Thyroid gland (tissue), 4 donors: ENCODE results near the gene NALCN.

Experiments used
- POLR2A ChIP-seq, 2 donors: fragments of 450-650 bp; IDR thresholded peaks; one replicate each; pipeline ENCODE4 v1.6.1; 2017; ENCODE audit warnings: antibody characterized with exemption in 2 of 2, mild to moderate bottlenecking in 2 of 2, moderate library complexity in 1 of 2
- TF ChIP-seq, protein P1 (sequence below), 6 experiments: fragments of 200-600 bp in 3 of 6; fragments of 450-650 bp in 3 of 6; sonication (generic) in 3 of 6; IDR thresholded peaks; one replicate each; pipeline ENCODE4 v1.5.1; 2016 to 2019; ENCODE audit warnings: antibody characterized with exemption in 6 of 6, mild to moderate bottlenecking in 2 of 6, inconsistent platforms in 1 of 6, moderate library complexity in 1 of 6

- TF ChIP-seq POLR2A (IDR thresholded peaks at IDR 0.05), result no peak
- TF ChIP-seq, protein P1, sequence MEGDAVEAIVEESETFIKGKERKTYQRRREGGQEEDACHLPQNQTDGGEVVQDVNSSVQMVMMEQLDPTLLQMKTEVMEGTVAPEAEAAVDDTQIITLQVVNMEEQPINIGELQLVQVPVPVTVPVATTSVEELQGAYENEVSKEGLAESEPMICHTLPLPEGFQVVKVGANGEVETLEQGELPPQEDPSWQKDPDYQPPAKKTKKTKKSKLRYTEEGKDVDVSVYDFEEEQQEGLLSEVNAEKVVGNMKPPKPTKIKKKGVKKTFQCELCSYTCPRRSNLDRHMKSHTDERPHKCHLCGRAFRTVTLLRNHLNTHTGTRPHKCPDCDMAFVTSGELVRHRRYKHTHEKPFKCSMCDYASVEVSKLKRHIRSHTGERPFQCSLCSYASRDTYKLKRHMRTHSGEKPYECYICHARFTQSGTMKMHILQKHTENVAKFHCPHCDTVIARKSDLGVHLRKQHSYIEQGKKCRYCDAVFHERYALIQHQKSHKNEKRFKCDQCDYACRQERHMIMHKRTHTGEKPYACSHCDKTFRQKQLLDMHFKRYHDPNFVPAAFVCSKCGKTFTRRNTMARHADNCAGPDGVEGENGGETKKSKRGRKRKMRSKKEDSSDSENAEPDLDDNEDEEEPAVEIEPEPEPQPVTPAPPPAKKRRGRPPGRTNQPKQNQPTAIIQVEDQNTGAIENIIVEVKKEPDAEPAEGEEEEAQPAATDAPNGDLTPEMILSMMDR (IDR thresholded peaks at IDR 0.05), result no peak
These were observed 317.4 kb downstream of the NALCN start for GRCh38 chr13:101098873-101099272.
